ENCODE measurements around the gene PAQR7. TPM values are rescaled to one million over a fixed set of nuclear protein-coding genes. Genes with fewer than 3 reads are reported as not detected.

PAQR7 gene
- total RNA-seq, 4 donors from 2014 or later = 6.6 to 18.3 (median 12.1) TPM

GRCh38 chr1:25879675-25880074 lies 4.2 kb upstream of the PAQR7 start:
- Histone ChIP-seq H3K4me3 (no peak overlapping the region), H3K9me3 (no peaks in the 10 kb centered on the region), H3K36me3 (no peaks in the 10 kb centered on the region), H3K4me1 (peaks cover 17 to 51% (median 18%) of the 10 kb centered on the region in 3 donors), H3K27me3 (no peaks in the 10 kb centered on the region), H3K27ac (no peak overlapping the region)
- WGBS, 2 donors = 75% methylated on average over 2 of the region's 2 CpGs; no CpG with 5 or more reads in 1 of the 2 donors
- DNase-seq = no peak
- intact Hi-C loops (cut with DNase I) = no loop called here
- TF ChIP-seq POLR2A (IDR thresholded peaks at IDR 0.05) (no peak), CTCF (IDR thresholded peaks at IDR 0.05) (no peak)

DNA sequence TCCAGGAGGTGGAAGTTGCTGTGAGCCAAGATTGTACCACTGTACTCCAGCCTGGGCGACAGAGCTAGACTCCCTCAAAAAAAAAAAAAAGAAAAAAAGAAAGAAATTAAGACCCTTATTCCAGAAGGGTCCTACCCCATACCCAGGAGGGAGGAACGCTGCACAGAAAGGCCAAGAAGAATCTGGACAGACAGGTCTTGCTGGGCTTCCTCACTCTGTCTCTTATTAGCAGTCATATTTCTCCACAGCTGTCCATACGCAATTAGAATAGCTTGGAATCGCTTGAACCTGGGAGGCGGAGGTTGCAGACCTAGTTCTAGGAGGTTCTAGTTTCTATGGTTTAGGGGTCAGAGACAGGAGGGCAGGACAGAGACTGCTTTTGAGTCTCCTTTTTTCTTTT lies 3.2 kb upstream of the PAQR7 start:
- H3K36me3 ChIP-seq = no peaks in the 10 kb centered on the region
- WGBS, 2 donors = 72 to 75% methylated on average over 5 of the region's 5 CpGs
- no peaks in the 10 kb centered on the region for H3K9me3 ChIP-seq
- peaks cover 23 to 61% (median 24%) of the 10 kb centered on the region in 3 donors for H3K4me1 ChIP-seq
- no peak for TF ChIP-seq CTCF (IDR thresholded peaks at IDR 0.05)
- no peak for TF ChIP-seq POLR2A (IDR thresholded peaks at IDR 0.05)
- no peak for DNase-seq
- intact Hi-C loops (cut with DNase I) = no loop called here
- H3K27me3 ChIP-seq = no peaks in the 10 kb centered on the region
- peak overlapping the region in 2 of 4 donors; percentile 51 to 53 for H3K27ac ChIP-seq
- H3K4me3 ChIP-seq = no peak overlapping the region

DNA sequence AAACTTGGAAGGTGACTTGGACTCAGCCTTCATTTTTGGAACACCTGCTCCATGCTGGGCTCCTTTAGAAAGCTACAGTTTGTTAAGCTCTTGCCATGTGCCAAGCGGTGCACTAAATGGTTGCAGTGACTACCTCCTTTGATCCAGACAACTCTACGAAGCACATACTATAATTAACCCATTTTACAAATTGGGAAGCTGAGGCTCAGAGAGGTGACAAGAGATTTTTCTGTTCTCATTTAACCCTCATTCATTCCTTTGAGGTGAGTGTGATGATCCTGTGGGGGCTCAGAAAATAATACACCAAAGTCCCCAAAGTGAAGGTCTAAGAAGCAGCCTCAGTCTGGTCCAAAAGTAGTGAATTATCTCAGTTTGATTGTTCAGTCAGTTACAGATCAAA lies 1.6 kb upstream of the PAQR7 start:
- Histone ChIP-seq H3K4me3 (no peak overlapping the region), H3K27ac (peak overlapping the region in 3 of 4 donors; percentile 91 to 96 (median 93)), H3K4me1 (peaks cover 29 to 76% (median 40%) of the 10 kb centered on the region in 3 donors), H3K9me3 (no peaks in the 10 kb centered on the region), H3K36me3 (no peaks in the 10 kb centered on the region), H3K27me3 (no peaks in the 10 kb centered on the region)
- 37 to 50% methylated on average over 2 of the region's 2 CpGs for WGBS, 2 donors
- no peak for DNase-seq
- no peak for TF ChIP-seq POLR2A (IDR thresholded peaks at IDR 0.05)
- no peak for TF ChIP-seq CTCF (IDR thresholded peaks at IDR 0.05)
- intact Hi-C loops (cut with DNase I) = no loop called here

GRCh38 chr1:25876693-25877077 lies 1.2 kb upstream of the PAQR7 start:
- TF ChIP-seq POLR2A (IDR thresholded peaks at IDR 0.05) = no peak
- no peaks in the 10 kb centered on the region for H3K9me3 ChIP-seq
- intact Hi-C loops (cut with DNase I) = no loop called here
- H3K4me1 ChIP-seq = peaks cover 33 to 81% (median 44%) of the 10 kb centered on the region in 3 donors
- DNase-seq = no peak
- 20 to 32% methylated on average over 2 of the region's 2 CpGs for WGBS, 2 donors
- H3K27me3 ChIP-seq = no peaks in the 10 kb centered on the region
- peak overlapping the region; percentile 85 to 96 (median 92) for H3K27ac ChIP-seq
- no peak overlapping the region for H3K4me3 ChIP-seq
- no peaks in the 10 kb centered on the region for H3K36me3 ChIP-seq

DNA sequence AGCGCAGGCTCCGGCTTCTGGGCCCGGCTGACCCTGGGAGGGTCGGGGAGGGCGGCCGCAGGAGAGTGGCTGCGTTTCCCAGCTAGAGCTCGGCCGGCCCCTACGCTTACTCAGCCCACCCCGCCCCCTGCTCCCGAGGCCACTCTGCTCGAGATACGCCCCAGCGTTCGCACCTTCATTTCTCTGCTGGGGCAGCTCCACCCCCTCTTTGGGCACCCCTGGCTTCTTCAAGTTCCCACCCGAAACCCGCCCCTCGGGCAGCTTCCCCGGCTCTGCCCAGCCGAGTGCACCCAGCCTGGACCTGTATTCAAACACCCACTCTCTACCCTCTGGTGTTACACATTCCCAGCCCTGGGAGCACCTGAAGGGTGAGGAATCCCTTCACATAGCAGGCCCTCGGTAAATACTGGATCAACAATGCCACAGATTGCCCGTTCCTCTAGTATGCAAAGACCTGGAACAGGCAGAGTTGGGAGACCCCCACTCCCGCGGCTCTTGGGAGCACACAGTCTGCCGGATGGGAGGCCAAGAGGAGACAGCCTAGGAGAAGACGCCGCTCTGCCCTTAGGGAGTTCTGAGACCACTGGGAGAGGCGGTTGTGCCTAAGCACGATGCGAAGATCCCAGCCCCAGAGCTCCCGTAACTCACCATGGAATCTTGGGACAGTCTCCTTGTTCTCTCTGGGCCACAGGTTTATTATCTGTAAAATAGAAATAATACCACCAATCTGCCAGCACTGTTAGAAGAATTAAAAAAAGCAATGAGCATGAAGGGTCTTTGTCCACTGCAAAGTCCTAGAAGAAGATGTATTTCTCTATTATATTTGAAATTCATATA lies 566 bp upstream of the PAQR7 start:
- H3K27ac ChIP-seq = peak overlapping the region; percentile 85 to 96 (median 92)
- WGBS, 2 donors = 17 to 82% methylated on average over 3 to 16 of the region's 32 CpGs
- no peak for DNase-seq
- TF ChIP-seq POLR2A (IDR thresholded peaks at IDR 0.05) (peak in 1 of 4 donors; percentile 4), CTCF (IDR thresholded peaks at IDR 0.05) (no peak)
- peak overlapping the region; percentile 69 to 79 (median 75) for H3K4me3 ChIP-seq
- peaks cover 38 to 87% (median 51%) of the 10 kb centered on the region in 3 donors for H3K4me1 ChIP-seq
- no peaks in the 10 kb centered on the region for H3K36me3 ChIP-seq
- H3K27me3 ChIP-seq = no peaks in the 10 kb centered on the region
- intact Hi-C loops (cut with DNase I) = no loop called here
- H3K9me3 ChIP-seq = no peaks in the 10 kb centered on the region

All from esophagus squamous epithelium (tissue), 5 donors.